GM10248 (cell line): ENCODE measurements around the gene SCCPDH.
"Not testable (repeated sequence)": the region's sequence is repeated elsewhere in the genome, so short reads cannot be mapped to it uniquely, and the experiment has no call there.

Experiments used
- CTCF ChIA-PET: fragments of 300-600 bp; sonication (Branson Sonifier 250); formaldehyde crosslinking; extraction: SDS; loops from one replicate; lab custom pipeline; 2021; ENCODE audit warnings: antibody characterized with exemption; lab: Yijun Ruan, JAX
- POLR2A ChIA-PET: fragments of 350-650 bp; sonication (Branson Sonifier 250); formaldehyde crosslinking; extraction: SDS; loops from one replicate; lab custom pipeline; 2020; ENCODE audit warnings: antibody characterized with exemption; lab: Yijun Ruan, JAX
- DNase-seq: peaks from one replicate; pipeline ENCODE4 v3.0.0; 2012; ENCODE audit errors: extremely low spot score
- CTCF ChIP-seq: IDR thresholded peaks from 2 replicates; pipeline ENCODE4 v1.5.1; 2012; ENCODE audit warnings: mild to moderate bottlenecking, low read depth; ENCODE audit errors: extremely low read depth, missing control alignments, control extremely low read depth

SCCPDH gene

GRCh38 chr1:246703581-246703980 is 20.6 kb upstream of the SCCPDH start:
- DNase-seq = no peak
- TF ChIP-seq CTCF = no peak
- POLR2A ChIA-PET = no interaction called here
- CTCF ChIA-PET = interaction anchor here (1.1 to 2.6 kb wide), 3 partner anchors 10 to 50 kb away, joined by 3 to 9 read pairs (median 3); no protein-coding TSS in a partner anchor

- no peak for TF ChIP-seq CTCF
- ChIA-PET POLR2A (no interaction called here), CTCF (interaction anchor here (1.4 to 2.6 kb wide), 2 partner anchors 16 to 208 kb away, joined by 4 to 9 read pairs; no protein-coding TSS in a partner anchor)
- DNase-seq = no peak
These were observed 18.8 kb upstream of the SCCPDH start for GRCh38 chr1:246705368-246705767.

GRCh38 chr1:246708166-246708565 is 16.0 kb upstream of the SCCPDH start:
- CTCF ChIA-PET = interaction anchor here (1.0 to 3.8 kb wide), 3 partner anchors 12 to 46 kb away, joined by 3 to 27 read pairs (median 4); no protein-coding TSS in a partner anchor
- TF ChIP-seq CTCF = no peak
- DNase-seq = no peak
- POLR2A ChIA-PET = no interaction called here

- POLR2A ChIA-PET = no interaction called here
- no peak for TF ChIP-seq CTCF
- CTCF ChIA-PET = interaction anchor here (0.9 to 3.8 kb wide), 5 partner anchors 8 to 20 kb away, joined by 3 to 27 read pairs (median 4); no protein-coding TSS in a partner anchor
- DNase-seq = no peak
These were observed 15.0 kb upstream of the SCCPDH start for GRCh38 chr1:246709196-246709595.

GRCh38 chr1:246709835-246710234 is 14.4 kb upstream of the SCCPDH start:
- DNase-seq = no peak
- ChIA-PET POLR2A (no interaction called here), CTCF (interaction anchor here (0.9 to 3.8 kb wide), 4 partner anchors 9 to 20 kb away, joined by 3 to 27 read pairs (median 5); no protein-coding TSS in a partner anchor)
- no peak for TF ChIP-seq CTCF

GRCh38 chr1:246711548-246712003 is 12.6 kb upstream of the SCCPDH start:
- TF ChIP-seq CTCF = no peak
- POLR2A ChIA-PET = no interaction called here
- CTCF ChIA-PET = interaction anchor here (1.1 to 1.3 kb wide), 3 partner anchors 16 to 214 kb away, joined by 3 read pairs; no protein-coding TSS in a partner anchor
- DNase-seq = no peak

GRCh38 chr1:246712428-246712827 is 11.8 kb upstream of the SCCPDH start:
- POLR2A ChIA-PET, DNase-seq: not testable (repeated sequence)
- CTCF ChIA-PET = interaction anchor here (1.1 to 1.3 kb wide), 3 partner anchors 12 to 23 kb away, joined by 3 to 4 read pairs (median 3); no protein-coding TSS in a partner anchor

- DNase-seq, CTCF ChIA-PET, POLR2A ChIA-PET: not testable (repeated sequence)
These were observed 4.8 kb upstream of the SCCPDH start for GRCh38 chr1:246719361-246719760.

GRCh38 chr1:246720814-246721213 is 3.4 kb upstream of the SCCPDH start:
- DNase-seq, POLR2A ChIA-PET, CTCF ChIA-PET: not testable (repeated sequence)
